ENCODE data around the gene EPHA7. TPM values are rescaled to one million over a fixed set of nuclear protein-coding genes. Genes with fewer than 3 reads are reported as not detected.

Gene EPHA7
- polyA plus RNA-seq, 2 of the 4 experiments (the other 2 are of a cell fraction) = 0.45 to 0.56 TPM

GRCh38 chr6:93366506-93366905 is 52.9 kb downstream of the EPHA7 start:
- ChIA-PET CTCF (no interaction called here), POLR2A (no interaction called here)
- Histone ChIP-seq H3K4me2 (no peak overlapping the region), H3K9me3 (no peaks in the 10 kb centered on the region), H3K4me1 (no peaks in the 10 kb centered on the region), H3K27ac (no peak overlapping the region), H3K4me3 (no peak overlapping the region)
- WGBS (ENCODE audit: missing lambda C conversion rate) = 62% methylated on average over 7 of the region's 7 CpGs
- TF ChIP-seq EP300 (IDR thresholded peaks at IDR 0.05) = no peak
- TF ChIP-seq ZFP36 (IDR thresholded peaks at IDR 0.05; ENCODE audit: borderline replicate concordance, partially characterized antibody) = no peak
- no peak for TF ChIP-seq TP53 (CRISPR knock-in tag; IDR thresholded peaks at IDR 0.05)
- no peak for TF ChIP-seq MAFK (IDR thresholded peaks at IDR 0.05; ENCODE audit: partially characterized antibody)
- TF ChIP-seq MYC (IDR thresholded peaks at IDR 0.05; ENCODE audit: borderline replicate concordance, low read length) = no peak
- no peak for TF ChIP-seq PBX3 (IDR thresholded peaks at IDR 0.05)
- TF ChIP-seq RARB (CRISPR knock-in tag; IDR thresholded peaks at IDR 0.05) = no peak
- no peak for TF ChIP-seq ATOH8 (CRISPR knock-in tag; IDR thresholded peaks at IDR 0.05; ENCODE audit: low read depth)
- TF ChIP-seq EHF (CRISPR knock-in tag; IDR thresholded peaks at IDR 0.05) = no peak
- TF ChIP-seq RFX5 (IDR thresholded peaks at IDR 0.05) = no peak
- no peak for TF ChIP-seq RAD21 (conservative IDR thresholded peaks at IDR 0.05 in 1 of 2, IDR thresholded peaks at IDR 0.05 in 1 of 2)
- TF ChIP-seq FOSB (CRISPR knock-in tag; IDR thresholded peaks at IDR 0.05) = no peak
- TF ChIP-seq SMC3 (IDR thresholded peaks at IDR 0.05) = no peak
- no peak for TF ChIP-seq SREBF2 (IDR thresholded peaks at IDR 0.05)
- no peak for TF ChIP-seq USF2 (IDR thresholded peaks at IDR 0.05)
- TF ChIP-seq JUN (IDR thresholded peaks at IDR 0.05) = no peak
- no peak for TF ChIP-seq CHD2 (IDR thresholded peaks at IDR 0.05; ENCODE audit: low read length, partially characterized antibody)
- no peak for TF ChIP-seq CBX2 (IDR thresholded peaks at IDR 0.05; ENCODE audit: borderline replicate concordance, low read depth)
- TF ChIP-seq TFCP2L1 (CRISPR knock-in tag; IDR thresholded peaks at IDR 0.05) = no peak
- no peak for TF ChIP-seq HOXB13 (CRISPR knock-in tag; IDR thresholded peaks at IDR 0.05; ENCODE audit: low read depth)
- no peak for DNase-seq (ENCODE audit: low read depth in 1 of 2, low spot score in 1 of 2)
- FAIRE-seq = no peak
- no peak for ATAC-seq

GRCh38 chr6:93365445-93365844 is 53.9 kb downstream of the EPHA7 start:
- TF ChIP-seq HMGXB4 (CRISPR knock-in tag; IDR thresholded peaks at IDR 0.05; ENCODE audit: borderline replicate concordance) = no peak
- H3K4me2 ChIP-seq = no peak overlapping the region
- no peak overlapping the region for H3K4me3 ChIP-seq
- no peaks in the 10 kb centered on the region for H3K4me1 ChIP-seq
- H3K27ac ChIP-seq = no peak overlapping the region
- ATAC-seq = no peak
- FAIRE-seq = no peak
- ChIA-PET CTCF (no interaction called here), POLR2A (no interaction called here)
- DNase-seq (ENCODE audit: low read depth in 1 of 2, low spot score in 1 of 2) = no peak
- WGBS (ENCODE audit: missing lambda C conversion rate) = 7% methylated on average over 3 of the region's 3 CpGs
- H3K9me3 ChIP-seq = no peaks in the 10 kb centered on the region

GRCh38 chr6:93358435-93358834 is 60.9 kb downstream of the EPHA7 start:
- no peak overlapping the region for H3K27ac ChIP-seq
- DNase-seq (ENCODE audit: low read depth in 1 of 2, low spot score in 1 of 2) (no peak), FAIRE-seq (no peak), ATAC-seq (no peak)
- POLR2A ChIA-PET = no interaction called here
- no peak for TF ChIP-seq HMGXB4 (CRISPR knock-in tag; IDR thresholded peaks at IDR 0.05; ENCODE audit: borderline replicate concordance)
- no peak for TF ChIP-seq HES2 (IDR thresholded peaks at IDR 0.05)
- no peak for TF ChIP-seq CEBPB (IDR thresholded peaks at IDR 0.05)
- no peak for TF ChIP-seq MAZ (IDR thresholded peaks at IDR 0.05; ENCODE audit: borderline replicate concordance, low read depth, low read length)
- TF ChIP-seq SMC3 (IDR thresholded peaks at IDR 0.05) = no peak
- no peak for TF ChIP-seq PBX3 (IDR thresholded peaks at IDR 0.05)
- no peak for TF ChIP-seq ZSCAN20 (CRISPR knock-in tag; IDR thresholded peaks at IDR 0.05)
- no peak for TF ChIP-seq MAX (IDR thresholded peaks at IDR 0.05)
- TF ChIP-seq POLR2AphosphoS2 (conservative IDR thresholded peaks at IDR 0.05; ENCODE audit: low read length) = no peak
- TF ChIP-seq ESRRA (IDR thresholded peaks at IDR 0.05; ENCODE audit: borderline replicate concordance, low read length) = no peak
- no peaks in the 10 kb centered on the region for H3K4me1 ChIP-seq
- CTCF ChIA-PET = no interaction called here
- H3K4me2 ChIP-seq = no peak overlapping the region
- H3K4me3 ChIP-seq = no peak overlapping the region
- no peaks in the 10 kb centered on the region for H3K9me3 ChIP-seq
- 47% methylated on average over 2 of the region's 2 CpGs for WGBS (ENCODE audit: missing lambda C conversion rate)
